ENCODE measurements around the gene CASQ2. TPM values are rescaled to one million over a fixed set of nuclear protein-coding genes. Genes with fewer than 3 reads are reported as not detected.

Gene CASQ2
- total and polyA plus RNA-seq, 2 experiments from 2014 or later = not detected

DNA sequence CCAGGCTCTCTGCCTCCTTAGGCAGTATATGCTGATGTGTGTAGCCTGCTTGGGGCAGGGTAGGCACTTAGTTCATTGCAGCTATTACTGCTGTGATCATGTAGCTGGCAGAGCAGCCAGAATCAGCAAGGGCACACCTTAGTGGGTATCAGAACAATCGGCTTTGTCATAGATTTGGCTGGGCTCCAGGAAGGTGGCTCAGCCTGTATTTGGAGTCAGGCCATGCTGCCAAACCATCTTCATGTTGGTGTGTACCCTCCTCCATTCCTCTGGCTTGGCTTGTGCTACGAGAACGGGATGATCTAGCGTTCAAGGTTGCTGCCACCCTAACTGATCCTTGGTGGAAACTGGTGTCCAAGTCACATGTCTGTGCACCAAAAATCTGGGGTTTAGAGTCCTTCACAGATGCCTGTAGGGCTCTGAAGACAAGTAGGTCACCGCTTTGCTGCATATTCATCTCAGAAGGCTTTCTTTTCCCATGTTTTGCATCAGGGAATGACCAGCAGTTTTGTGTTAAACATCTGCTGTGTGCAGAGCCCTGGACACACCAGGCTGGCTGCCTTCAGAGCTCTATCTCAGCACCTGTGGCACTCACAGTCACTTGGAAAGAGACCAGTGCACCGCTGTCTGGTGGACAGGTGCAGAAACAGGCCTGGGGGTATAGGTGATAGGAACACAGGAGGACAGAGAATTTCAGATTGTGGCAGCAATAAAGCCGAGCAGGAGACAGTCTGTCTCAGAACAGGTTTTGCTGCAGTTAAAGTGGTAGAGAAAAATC lies 103.0 kb downstream of the CASQ2 start:
- H3K79me2 ChIP-seq = peaks cover 7% of the 10 kb centered on the region
- peaks cover 9% of the 10 kb centered on the region for H3K4me1 ChIP-seq (ENCODE audit: insufficient read depth)
- no peak overlapping the region for H3K27ac ChIP-seq
- DNase-seq (ENCODE audit: low spot score) = no peak
- H3K36me3 ChIP-seq (replicated peaks; ENCODE audit: insufficient read depth, low read depth) = no peaks in the 10 kb centered on the region
- TF ChIP-seq EZH2phosphoT487 (IDR thresholded peaks at IDR 0.05; ENCODE audit: low read depth, severe bottlenecking, unreplicated experiment) = no peak
- TF ChIP-seq EZH2 (IDR thresholded peaks at IDR 0.05; ENCODE audit: borderline replicate concordance) = no peak
- TF ChIP-seq CTCF (IDR thresholded peaks at IDR 0.05; ENCODE audit: poor library complexity) = no peak
- H3K9me3 ChIP-seq (ENCODE audit: low read depth) = no peaks in the 10 kb centered on the region
- no peaks in the 10 kb centered on the region for H3K27me3 ChIP-seq
- H2AFZ ChIP-seq = no peak overlapping the region
- no peak overlapping the region for H3K4me3 ChIP-seq
- H3K4me2 ChIP-seq = no peak overlapping the region
- WGBS (ENCODE audit: low lambda C conversion rate, missing lambda C conversion rate) = 91% methylated on average over 7 of the region's 7 CpGs
- H3K9me2 ChIP-seq (replicated peaks; ENCODE audit: insufficient read depth) = no peaks in the 10 kb centered on the region
- H4K20me1 ChIP-seq (ENCODE audit: insufficient read depth, poor library complexity, severe bottlenecking) = no peaks in the 10 kb centered on the region

DNA sequence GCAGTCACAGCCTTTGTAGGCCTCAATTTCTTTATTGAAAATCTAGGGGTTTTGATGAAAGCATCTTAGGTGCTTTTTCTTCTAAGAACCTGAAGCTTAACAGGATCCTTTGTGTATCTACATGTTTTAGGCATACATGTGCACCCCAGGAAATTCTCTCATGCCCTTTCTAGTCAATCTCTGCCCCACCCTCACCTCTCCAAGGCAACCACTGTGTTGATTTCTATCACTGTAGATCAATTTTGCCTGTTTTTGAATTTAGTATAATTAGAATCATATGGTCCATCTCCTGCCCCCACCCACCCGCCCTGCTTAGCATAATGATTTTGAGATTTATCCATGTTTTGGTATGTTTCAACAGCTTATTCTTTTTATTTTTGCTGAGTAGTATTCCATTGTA lies 107.4 kb downstream of the CASQ2 start:
- no peaks in the 10 kb centered on the region for H3K36me3 ChIP-seq (replicated peaks; ENCODE audit: insufficient read depth, low read depth)
- WGBS (ENCODE audit: low lambda C conversion rate, missing lambda C conversion rate) = 100% methylated on average over 1 of the region's 1 CpG

DNA sequence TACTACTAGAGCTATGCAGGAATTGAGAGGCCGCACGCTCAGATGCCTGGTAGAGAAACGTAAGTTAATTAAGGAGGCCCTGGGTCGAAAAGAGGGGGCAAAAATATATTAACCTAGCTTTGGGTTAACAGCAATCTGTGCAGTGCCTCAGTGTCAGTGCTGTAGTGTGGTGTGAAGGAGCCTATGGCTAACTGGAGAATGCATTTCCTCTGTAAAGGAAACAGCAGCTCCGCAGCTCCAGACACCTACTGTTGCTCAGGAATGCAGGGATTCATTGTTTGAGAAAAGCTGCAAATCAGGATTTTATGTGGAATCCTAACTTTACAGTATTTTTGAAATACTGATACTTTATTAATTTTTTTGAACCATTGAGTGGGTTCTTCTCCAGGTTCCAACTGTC lies 108.4 kb downstream of the CASQ2 start:
- H3K4me3 ChIP-seq = no peak overlapping the region
- no peaks in the 10 kb centered on the region for H4K20me1 ChIP-seq (ENCODE audit: insufficient read depth, poor library complexity, severe bottlenecking)
- peaks cover 31% of the 10 kb centered on the region for H3K79me2 ChIP-seq
- no peak for DNase-seq (ENCODE audit: low spot score)
- no peak overlapping the region for H3K4me2 ChIP-seq
- TF ChIP-seq CTCF (IDR thresholded peaks at IDR 0.05; ENCODE audit: poor library complexity) (no peak), EZH2 (IDR thresholded peaks at IDR 0.05; ENCODE audit: borderline replicate concordance) (no peak), EZH2phosphoT487 (IDR thresholded peaks at IDR 0.05; ENCODE audit: low read depth, severe bottlenecking, unreplicated experiment) (no peak)
- no peak overlapping the region for H2AFZ ChIP-seq
- peaks cover 3% of the 10 kb centered on the region for H3K4me1 ChIP-seq (ENCODE audit: insufficient read depth)
- WGBS (ENCODE audit: low lambda C conversion rate, missing lambda C conversion rate) = 86% methylated on average over 5 of the region's 5 CpGs
- H3K9me2 ChIP-seq (replicated peaks; ENCODE audit: insufficient read depth) = no peaks in the 10 kb centered on the region
- H3K9me3 ChIP-seq (ENCODE audit: low read depth) = no peaks in the 10 kb centered on the region
- no peaks in the 10 kb centered on the region for H3K36me3 ChIP-seq (replicated peaks; ENCODE audit: insufficient read depth, low read depth)
- no peak overlapping the region for H3K27ac ChIP-seq
- no peaks in the 10 kb centered on the region for H3K27me3 ChIP-seq

More for the DNA sequence above, 107.4 kb downstream of the CASQ2 start:
- TF ChIP-seq EZH2phosphoT487 (IDR thresholded peaks at IDR 0.05; ENCODE audit: low read depth, severe bottlenecking, unreplicated experiment) = no peak
- TF ChIP-seq EZH2 (IDR thresholded peaks at IDR 0.05; ENCODE audit: borderline replicate concordance) = no peak
- no peak for TF ChIP-seq CTCF (IDR thresholded peaks at IDR 0.05; ENCODE audit: poor library complexity)
- no peak for DNase-seq (ENCODE audit: low spot score)
- no peaks in the 10 kb centered on the region for H3K27me3 ChIP-seq
- H2AFZ ChIP-seq = no peak overlapping the region
- no peaks in the 10 kb centered on the region for H4K20me1 ChIP-seq (ENCODE audit: insufficient read depth, poor library complexity, severe bottlenecking)
- H3K27ac ChIP-seq = no peak overlapping the region
- no peaks in the 10 kb centered on the region for H3K4me1 ChIP-seq (ENCODE audit: insufficient read depth)
- no peaks in the 10 kb centered on the region for H3K9me2 ChIP-seq (replicated peaks; ENCODE audit: insufficient read depth)
- no peaks in the 10 kb centered on the region for H3K9me3 ChIP-seq (ENCODE audit: low read depth)
- no peak overlapping the region for H3K4me3 ChIP-seq
- H3K79me2 ChIP-seq = peaks cover 23% of the 10 kb centered on the region
- H3K4me2 ChIP-seq = no peak overlapping the region

Measured in hepatocyte (in vitro differentiated cells).